ENCODE data around the gene PARP8.

PARP8 gene

GRCh38 chr5:50699737-50700136 is 33.3 kb downstream of the PARP8 start:
- no peaks in the 10 kb centered on the region for H3K36me3 ChIP-seq (replicated peaks)
- TF ChIP-seq, protein P1, sequence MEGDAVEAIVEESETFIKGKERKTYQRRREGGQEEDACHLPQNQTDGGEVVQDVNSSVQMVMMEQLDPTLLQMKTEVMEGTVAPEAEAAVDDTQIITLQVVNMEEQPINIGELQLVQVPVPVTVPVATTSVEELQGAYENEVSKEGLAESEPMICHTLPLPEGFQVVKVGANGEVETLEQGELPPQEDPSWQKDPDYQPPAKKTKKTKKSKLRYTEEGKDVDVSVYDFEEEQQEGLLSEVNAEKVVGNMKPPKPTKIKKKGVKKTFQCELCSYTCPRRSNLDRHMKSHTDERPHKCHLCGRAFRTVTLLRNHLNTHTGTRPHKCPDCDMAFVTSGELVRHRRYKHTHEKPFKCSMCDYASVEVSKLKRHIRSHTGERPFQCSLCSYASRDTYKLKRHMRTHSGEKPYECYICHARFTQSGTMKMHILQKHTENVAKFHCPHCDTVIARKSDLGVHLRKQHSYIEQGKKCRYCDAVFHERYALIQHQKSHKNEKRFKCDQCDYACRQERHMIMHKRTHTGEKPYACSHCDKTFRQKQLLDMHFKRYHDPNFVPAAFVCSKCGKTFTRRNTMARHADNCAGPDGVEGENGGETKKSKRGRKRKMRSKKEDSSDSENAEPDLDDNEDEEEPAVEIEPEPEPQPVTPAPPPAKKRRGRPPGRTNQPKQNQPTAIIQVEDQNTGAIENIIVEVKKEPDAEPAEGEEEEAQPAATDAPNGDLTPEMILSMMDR (IDR thresholded peaks at IDR 0.05; ENCODE audit: low read depth, low read length, missing control alignments), result no peak
- no peaks in the 10 kb centered on the region for H3K27me3 ChIP-seq (replicated peaks)
- no peak overlapping the region for H3K27ac ChIP-seq
- H3K4me3 ChIP-seq (ENCODE audit: low read depth, low read length), result no peak overlapping the region
- in situ Hi-C loops (cut with HindIII; ENCODE audit: low pct_ligation_motif_present, low sequenced_read_pairs), result no loop called here
- no peak for DNase-seq

- Histone ChIP-seq H3K36me3 (replicated peaks) (no peaks in the 10 kb centered on the region), H3K27me3 (replicated peaks) (no peaks in the 10 kb centered on the region), H3K4me3 (ENCODE audit: low read depth, low read length) (no peak overlapping the region), H3K27ac (no peak overlapping the region)
- in situ Hi-C loops (cut with HindIII; ENCODE audit: low pct_ligation_motif_present, low sequenced_read_pairs), result no loop called here
- no peak for DNase-seq
- TF ChIP-seq, protein P1 (IDR thresholded peaks at IDR 0.05; ENCODE audit: low read depth, low read length, missing control alignments), result no peak
Measured at GRCh38 chr5:50700706-50701105, 34.3 kb downstream of the PARP8 start.

GRCh38 chr5:50702615-50703366 is 36.4 kb downstream of the PARP8 start:
- Histone ChIP-seq H3K36me3 (replicated peaks) (no peaks in the 10 kb centered on the region), H3K27ac (no peak overlapping the region), H3K4me3 (ENCODE audit: low read depth, low read length) (no peak overlapping the region), H3K27me3 (replicated peaks) (no peaks in the 10 kb centered on the region)
- in situ Hi-C loops (cut with HindIII; ENCODE audit: low pct_ligation_motif_present, low sequenced_read_pairs), result no loop called here
- DNase-seq, result no peak
- TF ChIP-seq, protein P1 (IDR thresholded peaks at IDR 0.05; ENCODE audit: low read depth, low read length, missing control alignments), result no peak

DNA sequence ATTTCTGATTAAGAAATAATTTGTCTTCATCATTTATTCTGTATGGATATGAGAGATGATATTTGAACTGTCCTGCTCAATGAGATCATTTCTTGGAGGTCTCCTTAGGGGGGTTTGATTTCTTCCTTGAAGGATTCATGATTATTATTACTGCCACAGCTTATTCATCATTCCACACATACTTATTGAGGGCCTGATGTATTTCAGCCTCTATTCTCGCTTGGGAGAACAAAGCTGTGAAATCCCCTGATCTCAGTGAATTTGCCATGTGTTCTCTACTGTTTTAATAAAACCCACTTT is 36.9 kb downstream of the PARP8 start:
- H3K27me3 ChIP-seq (replicated peaks), result no peaks in the 10 kb centered on the region
- no peaks in the 10 kb centered on the region for H3K36me3 ChIP-seq (replicated peaks)
- TF ChIP-seq, protein P1 (IDR thresholded peaks at IDR 0.05; ENCODE audit: low read depth, low read length, missing control alignments), result no peak
- no peak overlapping the region for H3K27ac ChIP-seq
- no peak overlapping the region for H3K4me3 ChIP-seq (ENCODE audit: low read depth, low read length)
- DNase-seq, result no peak
- in situ Hi-C loops (cut with HindIII; ENCODE audit: low pct_ligation_motif_present, low sequenced_read_pairs), result no loop called here

DNA sequence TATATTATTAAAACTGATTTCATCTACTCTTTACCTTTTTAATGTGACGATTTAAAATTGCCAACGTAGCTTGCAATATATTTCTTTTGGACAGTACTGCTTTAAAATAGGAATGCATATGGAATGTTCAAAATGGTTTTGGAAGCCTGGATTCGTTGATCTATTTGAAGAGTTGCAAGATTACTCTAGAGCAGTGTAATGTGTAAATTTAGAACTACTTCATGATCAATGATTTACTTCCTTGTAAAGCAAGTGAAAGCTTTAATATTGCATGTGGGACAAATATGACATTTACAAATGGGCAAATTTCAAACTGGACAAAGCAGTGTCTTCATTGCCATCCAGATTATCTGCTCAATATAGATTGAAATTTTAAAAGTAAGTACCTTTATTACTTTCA is 38.3 kb downstream of the PARP8 start:
- TF ChIP-seq, protein P1 (IDR thresholded peaks at IDR 0.05; ENCODE audit: low read depth, low read length, missing control alignments), result no peak
- DNase-seq, result no peak
- Histone ChIP-seq H3K36me3 (replicated peaks) (no peaks in the 10 kb centered on the region), H3K27ac (no peak overlapping the region), H3K27me3 (replicated peaks) (no peaks in the 10 kb centered on the region), H3K4me3 (ENCODE audit: low read depth, low read length) (no peak overlapping the region)
- in situ Hi-C loops (cut with HindIII; ENCODE audit: low pct_ligation_motif_present, low sequenced_read_pairs), result no loop called here

GRCh38 chr5:50709471-50709870 is 43.0 kb downstream of the PARP8 start:
- in situ Hi-C loops (cut with HindIII; ENCODE audit: low pct_ligation_motif_present, low sequenced_read_pairs), result no loop called here
- Histone ChIP-seq H3K4me3 (ENCODE audit: low read depth, low read length) (no peak overlapping the region), H3K27ac (no peak overlapping the region), H3K27me3 (replicated peaks) (no peaks in the 10 kb centered on the region), H3K36me3 (replicated peaks) (no peaks in the 10 kb centered on the region)
- TF ChIP-seq, protein P1 (IDR thresholded peaks at IDR 0.05; ENCODE audit: low read depth, low read length, missing control alignments), result no peak
- DNase-seq, result peak; percentile 69

Data from brain microvascular endothelial cell (primary cell).